IPS DF 4.7 (cell line): ENCODE results near the gene FHDC1.
"Not testable (repeated sequence)": the region's sequence is repeated elsewhere in the genome, so short reads cannot be mapped to it uniquely, and the experiment has no call there.

Experiments
- DNase-seq: peaks from one replicate; pipeline ENCODE4 v3.0.0-alpha.2; 2013; ENCODE audit warnings: low spot score; ENCODE audit errors: extremely low read depth

FHDC1 gene, protein sequence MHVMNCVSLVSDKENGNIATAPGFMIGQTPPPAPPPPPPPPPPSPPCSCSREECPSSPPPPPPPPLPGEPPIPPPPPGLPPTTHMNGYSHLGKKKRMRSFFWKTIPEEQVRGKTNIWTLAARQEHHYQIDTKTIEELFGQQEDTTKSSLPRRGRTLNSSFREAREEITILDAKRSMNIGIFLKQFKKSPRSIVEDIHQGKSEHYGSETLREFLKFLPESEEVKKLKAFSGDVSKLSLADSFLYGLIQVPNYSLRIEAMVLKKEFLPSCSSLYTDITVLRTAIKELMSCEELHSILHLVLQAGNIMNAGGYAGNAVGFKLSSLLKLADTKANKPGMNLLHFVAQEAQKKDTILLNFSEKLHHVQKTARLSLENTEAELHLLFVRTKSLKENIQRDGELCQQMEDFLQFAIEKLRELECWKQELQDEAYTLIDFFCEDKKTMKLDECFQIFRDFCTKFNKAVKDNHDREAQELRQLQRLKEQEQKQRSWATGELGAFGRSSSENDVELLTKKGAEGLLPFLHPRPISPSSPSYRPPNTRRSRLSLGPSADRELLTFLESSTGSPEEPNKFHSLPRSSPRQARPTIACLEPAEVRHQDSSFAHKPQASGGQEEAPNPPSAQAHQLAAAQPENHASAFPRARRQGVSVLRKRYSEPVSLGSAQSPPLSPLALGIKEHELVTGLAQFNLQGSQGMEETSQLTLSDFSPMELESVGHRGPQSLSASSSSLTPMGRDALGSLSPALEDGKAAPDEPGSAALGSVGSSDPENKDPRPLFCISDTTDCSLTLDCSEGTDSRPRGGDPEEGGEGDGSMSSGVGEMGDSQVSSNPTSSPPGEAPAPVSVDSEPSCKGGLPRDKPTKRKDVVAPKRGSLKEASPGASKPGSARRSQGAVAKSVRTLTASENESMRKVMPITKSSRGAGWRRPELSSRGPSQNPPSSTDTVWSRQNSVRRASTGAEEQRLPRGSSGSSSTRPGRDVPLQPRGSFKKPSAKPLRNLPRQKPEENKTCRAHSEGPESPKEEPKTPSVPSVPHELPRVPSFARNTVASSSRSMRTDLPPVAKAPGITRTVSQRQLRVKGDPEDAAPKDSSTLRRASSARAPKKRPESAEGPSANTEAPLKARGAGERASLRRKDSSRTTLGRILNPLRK

DNA sequence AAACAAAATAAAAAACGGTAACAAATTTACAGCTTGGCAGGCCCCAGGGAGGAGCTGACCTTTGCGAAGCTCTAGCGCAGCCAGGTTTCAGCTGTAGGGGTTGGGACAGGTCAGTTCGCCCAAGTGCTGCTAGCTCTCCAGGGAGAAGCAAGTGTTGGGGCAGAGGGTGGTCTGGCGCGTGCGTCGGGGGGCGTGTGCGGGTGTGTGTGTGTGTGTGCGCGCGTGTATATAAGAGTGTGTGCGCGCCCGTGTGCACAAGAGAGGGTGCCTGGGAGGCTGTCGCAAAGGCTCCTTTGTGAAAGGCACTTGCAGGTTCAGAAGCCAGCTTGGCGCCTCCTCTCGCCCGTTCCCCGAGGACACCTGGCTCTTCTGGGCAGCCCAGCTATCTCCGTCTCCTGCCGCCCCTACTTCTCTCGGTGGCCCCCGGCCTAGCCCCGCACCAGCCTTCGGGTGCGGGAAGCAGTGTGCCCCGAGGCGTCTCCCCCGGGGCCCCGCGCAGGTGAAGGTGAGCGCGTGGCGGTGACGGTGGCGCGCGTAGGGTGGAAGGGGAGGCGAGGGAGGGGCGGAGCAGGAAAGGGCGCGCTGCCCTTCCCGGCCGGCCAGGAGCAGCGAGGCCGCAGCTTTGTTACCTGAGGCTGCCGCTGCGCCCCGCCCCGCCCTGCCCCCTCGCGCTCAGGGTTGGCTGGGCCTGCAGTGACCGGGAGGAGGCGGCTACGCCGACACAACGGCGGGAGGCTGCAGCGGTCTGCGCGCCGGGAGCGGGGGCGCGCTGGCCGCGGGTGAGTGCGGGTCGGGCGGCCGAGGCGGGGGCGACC is at the start of gene FHDC1:
TSS of gene FHDC1 (plus strand) at position 693 of the 815 bp plus-strand sequence. CDS start 6,735 bp downstream, outside the sequence.
- no peak for DNase-seq

DNA sequence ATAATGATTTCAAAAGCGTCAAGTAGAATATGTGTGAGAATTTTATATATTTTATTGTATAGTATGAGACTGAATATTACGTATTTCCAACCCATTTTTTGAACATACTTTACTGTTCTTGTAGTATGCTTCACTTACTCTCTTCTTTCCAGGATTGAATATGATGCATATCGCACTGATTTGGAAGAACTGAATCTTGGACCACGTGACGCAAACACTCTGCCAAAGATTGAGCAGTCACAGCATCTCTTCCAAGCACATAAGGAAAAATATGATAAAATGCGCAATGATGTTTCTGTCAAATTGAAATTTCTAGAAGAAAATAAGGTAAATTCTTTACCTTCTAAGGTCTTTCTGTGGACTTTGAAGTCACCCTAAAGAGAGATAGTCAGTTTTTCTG is 48.1 kb upstream of the FHDC1 start:
- DNase-seq = no peak

DNA sequence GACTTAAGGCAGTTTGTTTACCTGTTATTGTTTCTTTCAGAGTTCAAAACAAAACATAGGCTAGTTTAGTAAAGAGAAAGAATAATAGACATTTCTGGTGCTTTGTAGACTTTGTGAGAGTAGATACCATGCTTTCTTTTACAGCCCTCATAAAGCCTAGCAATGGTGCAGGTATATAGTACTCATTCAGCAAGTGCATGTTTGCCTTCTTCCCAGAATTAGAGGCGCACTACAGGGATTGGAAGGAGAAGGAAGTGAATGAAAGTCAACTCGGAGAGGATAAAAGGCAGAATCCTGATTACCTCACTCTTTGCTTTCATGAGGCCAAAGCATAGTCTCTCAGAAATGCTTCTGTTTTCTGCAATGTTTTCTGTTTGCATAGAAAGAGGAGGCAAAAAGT is 43.1 kb upstream of the FHDC1 start:
- no peak for DNase-seq

DNA sequence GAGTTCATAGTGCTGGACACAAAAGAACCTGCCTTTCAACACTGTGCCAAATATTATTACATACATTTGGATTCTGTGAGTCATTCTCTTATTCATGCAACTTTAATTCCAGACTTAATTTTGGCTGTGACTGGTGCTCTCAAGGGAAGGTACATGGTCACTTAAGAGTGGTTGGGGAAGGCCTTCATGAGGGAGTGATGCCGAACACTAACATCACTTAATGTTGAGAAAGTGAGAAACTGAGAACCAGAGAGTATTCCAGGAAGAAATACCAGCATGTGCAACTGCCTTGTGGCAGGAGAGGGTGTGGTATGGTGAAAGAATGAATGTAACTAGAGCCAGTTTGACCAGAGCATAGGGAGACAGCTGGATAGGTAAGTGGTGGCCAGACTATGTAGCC is 41.5 kb upstream of the FHDC1 start:
- no peak for DNase-seq

DNA sequence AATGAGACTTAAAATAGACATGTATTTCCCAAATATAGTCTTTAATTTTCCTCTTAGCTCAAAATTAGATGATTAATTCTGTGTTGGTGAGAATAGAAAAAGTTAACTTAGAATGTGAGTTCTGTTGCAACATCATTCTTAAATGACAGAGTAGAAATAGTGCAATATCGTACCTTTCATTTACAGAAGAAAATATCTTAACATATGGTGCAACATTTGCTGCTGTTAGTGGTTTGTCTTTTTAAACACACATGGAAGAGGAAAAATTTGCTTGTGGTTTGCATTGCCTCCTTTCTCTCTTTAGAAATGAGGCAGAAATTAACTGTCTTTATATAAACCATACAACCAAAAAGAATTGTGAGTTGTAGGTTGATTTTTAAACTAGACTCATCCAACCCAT is 39.3 kb upstream of the FHDC1 start:
- no peak for DNase-seq

DNA sequence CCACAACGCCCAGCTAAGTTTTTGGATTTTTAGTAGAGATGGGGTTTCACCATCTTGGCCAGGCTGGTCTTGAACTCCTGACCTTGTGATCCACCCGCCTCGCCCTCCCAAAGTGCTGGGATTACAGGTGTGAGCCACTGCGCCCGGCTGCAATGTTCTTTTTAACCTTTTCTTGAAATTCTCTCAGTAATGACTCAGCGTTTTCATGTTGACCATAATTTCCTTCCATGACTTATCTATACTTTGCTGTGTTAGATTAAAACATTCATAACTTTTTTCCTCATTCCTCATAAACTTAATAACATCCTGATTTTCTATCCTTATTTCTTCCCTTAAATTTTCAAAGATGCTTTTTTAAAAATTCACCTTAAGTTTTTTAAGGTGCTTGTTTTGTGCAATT is 38.0 kb upstream of the FHDC1 start:
- DNase-seq = not testable (repeated sequence)

DNA sequence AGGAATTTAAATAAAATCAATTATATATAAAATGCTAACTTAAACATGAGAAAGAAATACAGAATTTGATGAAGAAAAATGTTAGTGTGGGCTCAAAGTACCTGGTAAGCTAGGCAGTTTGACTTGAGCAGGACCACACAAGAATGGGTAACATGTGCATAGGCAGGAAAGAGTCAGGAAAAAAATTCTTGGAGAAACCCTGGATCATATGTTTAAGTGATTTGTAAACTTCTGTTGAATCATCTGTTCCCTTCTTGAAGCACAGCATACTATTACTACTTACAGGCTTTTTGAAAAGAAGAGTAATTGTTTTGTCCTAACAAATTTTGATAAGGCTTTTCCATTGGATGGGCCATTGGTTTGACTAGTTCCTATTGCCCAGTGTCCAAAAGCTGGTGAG is 37.5 kb upstream of the FHDC1 start:
- DNase-seq = no peak

DNA sequence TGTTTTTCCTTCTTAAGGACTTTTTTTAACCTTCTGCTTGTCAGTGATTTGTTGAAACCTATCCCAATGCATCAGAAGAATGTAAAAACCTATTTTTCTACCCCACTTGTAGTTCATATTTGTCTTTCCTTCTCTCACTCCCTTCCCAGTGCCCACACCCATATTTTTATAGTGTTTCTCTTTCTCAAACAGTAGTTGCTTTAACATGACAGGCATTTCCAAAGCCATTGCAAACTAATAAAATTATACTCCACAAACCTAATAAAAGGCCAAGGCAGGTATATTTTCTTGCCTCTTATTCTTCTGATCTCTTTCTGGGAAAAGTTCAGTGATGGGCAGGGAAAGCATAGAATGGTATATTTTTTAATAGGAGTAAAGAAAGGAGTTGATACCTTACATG is 35.7 kb upstream of the FHDC1 start:
- DNase-seq = no peak

DNA sequence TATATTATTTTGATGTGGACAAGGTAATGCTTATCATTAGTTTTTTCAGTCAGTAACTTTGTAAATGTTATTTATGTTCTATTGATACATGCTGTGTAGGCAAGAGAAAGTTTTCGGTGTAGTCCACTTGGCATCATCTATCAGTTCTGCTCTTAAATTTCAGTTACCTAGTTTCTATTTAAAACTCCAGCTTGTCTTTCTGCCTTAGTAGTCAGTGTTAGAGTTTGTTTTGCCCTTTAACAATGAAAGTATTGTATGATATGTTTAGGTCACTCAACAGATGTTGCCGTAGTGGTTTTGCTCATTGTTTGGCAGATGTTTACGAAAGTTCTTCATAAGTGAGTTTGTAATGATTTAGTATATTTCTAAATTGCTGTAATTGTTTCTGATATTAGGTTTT is 34.9 kb upstream of the FHDC1 start:
- DNase-seq = no peak

DNA sequence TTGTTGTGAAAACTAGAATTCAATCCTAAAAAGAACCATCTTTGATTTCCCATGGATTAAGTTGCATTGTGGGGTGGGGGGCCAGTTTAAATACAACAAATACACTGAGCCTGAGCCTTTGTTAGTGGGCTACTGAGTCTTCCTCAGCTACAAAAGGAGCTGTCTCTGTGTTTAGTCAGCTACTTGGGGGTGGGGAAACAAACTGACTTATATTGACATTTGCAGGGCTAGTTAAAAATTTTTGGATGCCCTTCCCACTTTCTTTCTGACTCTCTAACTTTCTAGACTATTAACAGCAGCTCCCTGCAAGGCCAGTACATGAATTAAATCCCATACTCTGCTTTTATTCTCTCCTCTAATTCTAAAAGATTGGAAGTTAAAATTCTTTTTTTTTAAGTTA is 32.5 kb upstream of the FHDC1 start:
- DNase-seq = no peak

DNA sequence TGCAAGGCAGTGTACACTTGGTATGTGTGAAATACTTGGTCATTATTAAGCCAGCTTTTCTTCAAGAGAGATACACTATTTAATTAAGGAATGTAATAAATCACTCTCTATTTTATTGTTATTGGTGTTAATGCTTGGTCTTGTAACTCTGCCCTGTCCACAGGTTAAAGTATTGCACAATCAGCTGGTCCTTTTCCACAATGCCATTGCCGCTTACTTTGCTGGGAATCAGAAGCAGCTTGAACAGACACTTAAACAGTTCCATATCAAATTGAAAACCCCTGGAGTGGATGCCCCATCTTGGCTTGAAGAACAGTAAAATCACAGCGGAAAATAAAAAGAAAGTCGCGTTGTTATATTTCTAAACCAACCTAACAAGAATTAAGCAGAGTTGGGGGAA is 26.2 kb upstream of the FHDC1 start:
- DNase-seq = no peak

DNA sequence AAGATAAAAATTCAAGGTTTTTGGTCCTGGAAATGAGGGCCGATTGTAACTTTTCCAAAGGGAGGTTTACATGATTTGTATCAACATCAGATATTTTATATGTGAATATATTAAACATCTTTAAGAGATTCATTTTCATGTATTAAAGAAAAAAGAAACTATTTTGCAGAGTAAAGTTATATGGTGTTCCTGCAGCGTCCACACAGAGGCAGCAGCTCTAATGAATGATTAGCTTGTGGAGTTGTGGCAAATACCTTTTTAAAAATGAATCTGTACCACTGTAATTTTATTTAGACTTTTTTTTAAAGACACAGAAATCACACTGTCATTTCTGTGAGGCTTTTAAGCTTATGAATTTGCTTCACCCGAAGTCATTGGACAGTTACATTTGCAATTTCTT is 25.6 kb upstream of the FHDC1 start:
- no peak for DNase-seq

DNA sequence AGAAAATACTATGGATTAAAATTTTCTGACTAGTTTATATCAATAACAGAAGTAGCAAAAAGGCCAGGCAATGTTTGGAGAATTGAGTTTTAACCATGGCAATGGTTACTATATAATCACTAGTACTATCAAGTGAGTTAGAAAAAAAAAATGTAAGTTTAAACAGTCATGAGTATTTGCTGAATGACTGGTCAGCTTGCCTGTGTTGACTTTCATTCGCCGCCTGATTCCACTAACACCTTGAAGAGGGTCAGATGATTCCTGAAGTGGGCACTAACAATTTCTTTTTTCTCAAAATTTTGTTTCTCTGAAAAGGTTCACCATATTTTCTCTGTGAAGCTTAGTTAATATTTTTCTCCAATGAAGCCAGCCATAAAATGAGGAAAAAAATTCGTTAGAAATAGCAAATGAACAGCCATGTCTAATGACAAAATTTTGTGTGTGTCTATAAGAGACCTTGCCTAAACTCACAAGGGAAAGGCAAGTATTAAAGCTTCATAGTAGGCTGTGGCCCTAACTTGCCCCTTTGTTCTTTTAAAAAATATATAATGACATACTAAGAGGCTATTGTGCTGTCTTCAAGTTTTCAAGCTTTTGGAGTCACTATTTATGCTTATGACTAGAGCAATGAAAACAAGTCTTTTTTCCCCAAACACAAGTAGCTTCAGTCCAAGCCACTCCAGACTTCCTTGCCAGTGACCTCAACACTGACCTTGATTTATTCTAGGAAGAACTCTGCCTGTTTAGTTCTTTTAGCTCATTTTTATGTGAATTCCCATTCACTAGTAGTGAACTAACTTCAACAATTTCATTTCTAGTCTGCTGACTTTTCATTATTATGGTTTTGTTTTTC is 18.4 kb upstream of the FHDC1 start:
- DNase-seq = no peak

DNA sequence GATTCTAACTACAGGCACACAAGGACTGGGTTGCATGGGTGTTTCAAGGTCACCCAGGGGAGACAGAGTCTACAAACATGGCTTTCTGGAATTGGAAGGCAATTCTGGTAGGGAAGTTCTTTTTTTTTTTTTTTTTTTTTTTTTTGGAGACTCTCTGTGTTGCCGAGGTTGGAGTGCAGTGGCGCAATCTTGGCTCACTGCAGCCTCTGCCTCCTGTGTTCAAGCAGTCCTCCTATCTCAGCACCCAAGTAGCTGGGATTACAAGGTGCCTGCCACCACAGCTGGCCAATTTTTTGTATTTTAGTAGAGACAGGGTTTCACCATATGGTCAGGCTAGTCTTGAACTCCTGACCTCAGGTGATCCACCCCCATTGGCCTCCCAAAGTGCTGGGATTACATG is 16.3 kb upstream of the FHDC1 start:
- no peak for DNase-seq

DNA sequence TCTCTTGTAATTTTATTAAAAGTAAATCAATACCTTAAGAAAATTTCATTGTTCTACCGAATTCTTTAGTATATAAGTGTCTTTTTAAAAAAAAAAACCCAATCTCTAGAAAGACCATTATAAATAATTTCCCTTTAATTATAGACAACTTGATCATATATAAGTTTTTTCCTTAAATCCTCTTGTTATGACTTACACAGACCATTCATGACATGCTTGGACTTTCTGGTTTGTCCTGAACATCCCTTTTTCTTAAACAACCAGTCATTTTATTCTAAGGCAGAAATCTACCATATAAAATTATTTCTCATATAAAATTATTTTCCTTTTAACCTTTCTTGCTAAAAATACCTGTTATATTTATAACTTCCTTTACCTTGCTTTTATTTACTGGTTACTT is 15.4 kb upstream of the FHDC1 start:
- DNase-seq = no peak

DNA sequence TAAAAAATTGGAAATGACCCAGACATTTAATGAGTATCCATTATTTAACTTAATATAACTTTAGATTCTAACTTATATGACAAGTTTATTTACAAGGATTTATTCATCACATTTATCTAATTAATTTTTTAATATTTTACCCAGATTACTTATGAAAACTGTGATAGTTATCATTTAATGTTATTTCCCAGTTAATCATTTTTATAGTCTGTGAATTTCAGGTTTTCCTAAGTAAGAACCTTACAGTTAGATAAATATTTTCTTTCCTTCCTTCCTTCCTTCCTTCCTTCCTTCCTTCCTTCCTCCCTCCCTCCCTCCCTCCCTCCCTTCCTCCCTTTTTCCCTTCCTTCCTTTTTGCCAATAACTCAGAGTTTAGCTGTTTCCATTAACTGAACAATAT is 14.8 kb upstream of the FHDC1 start:
- DNase-seq = no peak

DNA sequence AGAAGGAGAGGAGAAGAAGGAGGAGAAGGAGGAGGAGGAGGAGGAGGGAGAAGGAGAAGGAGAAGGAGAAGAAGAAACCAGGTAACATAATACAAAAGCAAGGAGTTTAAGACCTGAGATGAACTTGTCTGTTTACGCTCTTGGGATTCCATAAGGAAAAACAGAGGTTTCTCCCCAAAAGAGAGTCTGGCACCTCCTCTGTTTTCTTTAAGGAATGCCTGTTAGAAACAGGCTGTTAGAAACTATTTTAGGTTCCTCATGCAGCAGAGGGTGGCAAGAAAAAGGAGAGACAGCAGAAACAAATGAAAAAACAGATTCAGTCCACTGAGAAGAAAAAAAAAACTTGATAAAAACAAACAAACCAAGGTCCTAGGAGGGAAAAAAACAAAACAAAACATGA is 10.3 kb upstream of the FHDC1 start:
- DNase-seq = no peak

DNA sequence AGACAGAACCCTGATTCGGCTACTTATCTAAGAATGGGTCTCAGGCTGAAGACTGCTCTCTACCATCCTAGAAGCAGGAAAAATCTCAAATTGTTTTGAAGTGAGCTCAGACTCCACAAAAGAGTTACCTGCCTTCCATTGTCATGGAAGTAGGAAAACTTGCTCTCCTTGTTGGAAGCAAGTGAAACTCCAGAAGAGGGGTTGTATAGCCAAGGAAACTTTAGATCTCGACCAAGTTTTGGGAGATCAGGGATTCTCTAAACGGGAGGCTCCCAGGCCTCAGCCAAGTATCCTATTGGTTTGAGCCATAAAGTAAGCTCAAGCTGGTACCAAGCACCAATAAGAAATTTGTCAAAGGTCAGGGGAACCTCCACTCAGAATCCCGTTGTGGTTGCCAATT is 9.2 kb upstream of the FHDC1 start:
- no peak for DNase-seq

DNA sequence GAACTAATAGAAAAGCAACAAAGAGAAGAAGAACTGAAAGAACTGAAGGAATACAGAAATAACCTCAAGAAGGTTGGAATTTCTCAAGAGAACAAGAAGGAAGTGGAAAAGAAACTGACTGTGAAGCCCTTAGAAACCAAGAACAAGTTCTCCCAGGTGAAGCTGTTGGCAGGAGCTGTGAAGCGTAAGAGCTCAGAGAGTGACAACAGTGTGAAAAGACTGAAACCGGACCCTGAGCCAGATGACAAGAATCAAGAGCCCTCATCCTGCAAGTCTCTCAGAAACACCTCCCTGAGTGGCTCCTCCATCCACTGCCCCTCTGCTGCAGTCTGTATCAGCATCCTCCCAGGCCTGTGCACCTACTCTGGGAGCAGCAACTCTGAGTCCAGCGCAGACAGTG is 8.4 kb upstream of the FHDC1 start:
- no peak for DNase-seq

DNA sequence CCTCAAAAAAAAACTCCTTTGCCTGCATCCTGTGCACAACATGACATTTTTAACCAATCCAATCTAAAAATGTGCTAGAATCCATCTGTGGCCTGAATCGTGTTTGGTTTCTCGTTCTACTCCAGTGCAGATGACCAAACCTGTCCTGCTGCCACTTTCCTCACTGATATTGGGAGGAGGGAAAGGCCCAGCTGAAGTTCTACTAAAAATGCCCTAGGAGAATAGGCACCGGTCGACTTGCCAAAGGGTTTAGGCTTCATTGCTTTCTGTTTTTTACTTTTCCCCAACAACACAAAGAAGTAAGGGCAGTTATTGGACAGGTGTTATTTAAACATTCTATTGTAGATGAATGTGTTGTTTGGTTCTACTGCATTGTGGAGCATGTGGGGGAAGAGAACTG is 7.8 kb upstream of the FHDC1 start:
- DNase-seq = no peak
